ENCODE measurements around the gene METTL14.
A peak's percentile ranks its signal among the peaks of the same experiment; 100 is the strongest.
"Not testable (repeated sequence)": the region's sequence is repeated elsewhere in the genome, so short reads cannot be mapped to it uniquely, and the experiment has no call there.

METTL14 gene

GRCh38 chr4:118684873-118685811, at the start of gene METTL14:
TSS of gene METTL14 (plus strand) at chr4:118685392. CDS start at chr4:118685535, 143 bp downstream.
- DNase-seq (ENCODE audit: low spot score): peak; percentile 93

- DNase-seq (ENCODE audit: low spot score): not testable (repeated sequence)
Measured at GRCh38 chr4:118636126-118636525, 49.1 kb upstream of the METTL14 start.

- not testable (repeated sequence) for DNase-seq (ENCODE audit: low spot score)
Measured at GRCh38 chr4:118664665-118665064, 20.5 kb upstream of the METTL14 start.

- DNase-seq (ENCODE audit: low spot score): peak; percentile 52
Measured at GRCh38 chr4:118669220-118669619, 16.0 kb upstream of the METTL14 start.

GRCh38 chr4:118670968-118671367, 14.2 kb upstream of the METTL14 start:
- not testable (repeated sequence) for DNase-seq (ENCODE audit: low spot score)

- no peak for DNase-seq (ENCODE audit: low spot score)
Measured at GRCh38 chr4:118676128-118676527, 9.1 kb upstream of the METTL14 start.

GRCh38 chr4:118680808-118681207, 4.4 kb upstream of the METTL14 start:
- DNase-seq (ENCODE audit: low spot score): no peak

GRCh38 chr4:118682928-118683327, 2.3 kb upstream of the METTL14 start:
- peak; percentile 47 for DNase-seq (ENCODE audit: low spot score)

- DNase-seq (ENCODE audit: low spot score): no peak
Measured at GRCh38 chr4:118683513-118683912, 1.7 kb upstream of the METTL14 start.

- DNase-seq (ENCODE audit: low spot score): no peak
Measured at GRCh38 chr4:118703118-118703517, 17.9 kb downstream of the METTL14 start.

- DNase-seq (ENCODE audit: low spot score): no peak
Measured at GRCh38 chr4:118711052-118711451, 25.9 kb downstream of the METTL14 start.

- DNase-seq (ENCODE audit: low spot score): no peak
Measured at GRCh38 chr4:118712872-118713271, 27.7 kb downstream of the METTL14 start.

GRCh38 chr4:118714682-118715081, 29.5 kb downstream of the METTL14 start:
- no peak for DNase-seq (ENCODE audit: low spot score)

- DNase-seq (ENCODE audit: low spot score): no peak
Measured at GRCh38 chr4:118716304-118716703, 31.1 kb downstream of the METTL14 start.

GRCh38 chr4:118718511-118719170, 33.4 kb downstream of the METTL14 start:
- DNase-seq (ENCODE audit: low spot score): no peak

GRCh38 chr4:118721752-118722151, 36.6 kb downstream of the METTL14 start:
- no peak for DNase-seq (ENCODE audit: low spot score)

- no peak for DNase-seq (ENCODE audit: low spot score)
Measured at GRCh38 chr4:118723369-118723768, 38.2 kb downstream of the METTL14 start.

- DNase-seq (ENCODE audit: low spot score): no peak
Measured at GRCh38 chr4:118727360-118727759, 42.2 kb downstream of the METTL14 start.

- peak; percentile 18 for DNase-seq (ENCODE audit: low spot score)
Measured at GRCh38 chr4:118729287-118730286, 44.4 kb downstream of the METTL14 start.

- no peak for DNase-seq (ENCODE audit: low spot score)
Measured at GRCh38 chr4:118730683-118731082, 45.5 kb downstream of the METTL14 start.

- peak; percentile 81 for DNase-seq (ENCODE audit: low spot score)
Measured at GRCh38 chr4:118732591-118733330, 47.6 kb downstream of the METTL14 start.

Measured in AG20443 (cell line).